Sigmoid colon (tissue), 4 donors: ENCODE measurements around the gene DSE.

ENCODE experiments used
- POLR2A ChIP-seq, 2 donors: fragments of 450-650 bp; IDR thresholded peaks; one replicate each; pipeline ENCODE4 v1.6.1; 2016; ENCODE audit warnings: antibody characterized with exemption in 2 of 2, mild to moderate bottlenecking in 2 of 2, moderate library complexity in 2 of 2
- POLR2AphosphoS5 ChIP-seq, 4 donors: sonication (generic); formaldehyde crosslinking; IDR thresholded peaks; one replicate each; pipeline ENCODE4 v1.6.1; 2017; ENCODE audit warnings: antibody characterized with exemption in 4 of 4
- TF ChIP-seq, protein P1 (sequence below), 4 experiments: fragments of 450-650 bp in 3 of 4; fragments of 200-600 bp in 1 of 4; IDR thresholded peaks; one replicate each; pipeline ENCODE4 v1.5.1; 2016 to 2019; ENCODE audit warnings: antibody characterized with exemption in 4 of 4, mild to moderate bottlenecking in 3 of 4, moderate library complexity in 2 of 4

DNA sequence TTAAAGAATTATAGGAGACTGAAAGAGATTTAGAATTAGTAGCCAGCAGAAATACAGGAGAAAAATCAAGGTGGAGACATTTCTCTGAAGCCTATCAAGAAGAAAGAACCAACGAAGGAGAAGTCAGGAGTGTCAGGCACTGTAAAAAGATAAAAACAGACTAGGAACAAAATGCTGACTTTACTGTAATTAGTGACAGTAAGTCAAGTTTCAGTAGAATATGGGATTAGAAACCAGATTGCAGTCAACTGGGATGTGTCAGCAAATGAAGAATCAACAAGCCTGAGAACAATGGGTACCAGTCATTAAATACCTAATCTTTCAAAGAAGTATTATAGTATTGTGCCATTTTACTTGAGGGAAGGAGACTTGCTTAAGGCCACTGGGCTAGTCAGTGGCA lies 112.0 kb downstream of the DSE start:
- TF ChIP-seq, protein P1, sequence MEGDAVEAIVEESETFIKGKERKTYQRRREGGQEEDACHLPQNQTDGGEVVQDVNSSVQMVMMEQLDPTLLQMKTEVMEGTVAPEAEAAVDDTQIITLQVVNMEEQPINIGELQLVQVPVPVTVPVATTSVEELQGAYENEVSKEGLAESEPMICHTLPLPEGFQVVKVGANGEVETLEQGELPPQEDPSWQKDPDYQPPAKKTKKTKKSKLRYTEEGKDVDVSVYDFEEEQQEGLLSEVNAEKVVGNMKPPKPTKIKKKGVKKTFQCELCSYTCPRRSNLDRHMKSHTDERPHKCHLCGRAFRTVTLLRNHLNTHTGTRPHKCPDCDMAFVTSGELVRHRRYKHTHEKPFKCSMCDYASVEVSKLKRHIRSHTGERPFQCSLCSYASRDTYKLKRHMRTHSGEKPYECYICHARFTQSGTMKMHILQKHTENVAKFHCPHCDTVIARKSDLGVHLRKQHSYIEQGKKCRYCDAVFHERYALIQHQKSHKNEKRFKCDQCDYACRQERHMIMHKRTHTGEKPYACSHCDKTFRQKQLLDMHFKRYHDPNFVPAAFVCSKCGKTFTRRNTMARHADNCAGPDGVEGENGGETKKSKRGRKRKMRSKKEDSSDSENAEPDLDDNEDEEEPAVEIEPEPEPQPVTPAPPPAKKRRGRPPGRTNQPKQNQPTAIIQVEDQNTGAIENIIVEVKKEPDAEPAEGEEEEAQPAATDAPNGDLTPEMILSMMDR (IDR thresholded peaks at IDR 0.05) = no peak
- TF ChIP-seq POLR2A (IDR thresholded peaks at IDR 0.05) (no peak), POLR2AphosphoS5 (IDR thresholded peaks at IDR 0.05) (no peak)
